ENCODE results near the gene CSF1. TPM values are rescaled to one million over a fixed set of nuclear protein-coding genes. Genes with fewer than 3 reads are reported as not detected.

CSF1 gene
- polyA plus RNA-seq, 1 of the 3 experiments (the other 2 are of a cell fraction): 31.9 TPM

- peak; percentile 23; the same call in 1 of the 2 replicates for TF ChIP-seq CTCF (IDR thresholded peaks at IDR 0.05)
These were observed 49.5 kb downstream of the CSF1 start (continued) for GRCh38 chr1:109959974-109960744.

- Histone ChIP-seq H3K36me3 (replicated peaks in 1 of 2; ENCODE audit: control insufficient read depth in 1 of 2, insufficient read depth in 2 of 2, low read length in 1 of 2) (no peaks in the 10 kb centered on the region), H3K4me1 (ENCODE audit: control insufficient read depth in 1 of 2, insufficient read depth in 2 of 2, low read depth in 1 of 2, low read length in 1 of 2) (peaks cover 3 to 16% of the 10 kb centered on the region in 2 experiments; a peak in 2 of 4 replicates), H2AFZ (ENCODE audit: low read depth) (peak overlapping the region; percentile 20; the same call in 1 of the 2 replicates), H3K4me3 (ENCODE audit: low read depth in 2 of 2, low read length in 1 of 2) (no peak overlapping the region), H3K9me2 (no peaks in the 10 kb centered on the region), H3K79me2 (ENCODE audit: insufficient read depth) (no peaks in the 10 kb centered on the region), H3K4me2 (no peak overlapping the region), H3K9ac (no peak overlapping the region), H3F3A (replicated peaks; ENCODE audit: insufficient read depth) (no peaks in the 10 kb centered on the region), H3K27ac (ENCODE audit: low read depth in 2 of 2, low read length in 1 of 2) (peak overlapping the region in 1 of 2 experiments; percentile 66; a peak in 2 of 4 replicates), H3K9me3 (no peaks in the 10 kb centered on the region), H3K27me3 (ENCODE audit: insufficient read depth) (no peaks in the 10 kb centered on the region), H4K20me1 (ENCODE audit: insufficient read depth) (no peaks in the 10 kb centered on the region)
- ChIA-PET CTCF (interaction anchor here (1.5 to 5.4 kb wide), 2 partner anchors 22 to 51 kb away, joined by 3 to 33 read pairs; partner anchors contain the start of gene AHCYL1), POLR2A (no interaction called here)
- TF ChIP-seq REST (IDR thresholded peaks at IDR 0.05; ENCODE audit: low read depth, low read length) (no peak), NRF1 (IDR thresholded peaks at IDR 0.05; ENCODE audit: low read depth, low read length) (no peak), USF1 (IDR thresholded peaks at IDR 0.05; ENCODE audit: borderline replicate concordance, low read depth) (no peak), GABPA (IDR thresholded peaks at IDR 0.05; ENCODE audit: low read depth) (no peak), TEAD4 (IDR thresholded peaks at IDR 0.05; ENCODE audit: borderline replicate concordance, insufficient read depth) (no peak)
- 39% methylated on average over 1 of the region's 1 CpG for WGBS (ENCODE audit: low lambda C conversion rate)
- DNase-seq: no peak
These were observed 50.1 kb downstream of the CSF1 start for GRCh38 chr1:109960745-109961094.

- WGBS (ENCODE audit: low lambda C conversion rate): 96% methylated on average over 1 of the region's 1 CpG
- CTCF ChIA-PET: no interaction called here
- TF ChIP-seq TEAD4 (IDR thresholded peaks at IDR 0.05; ENCODE audit: borderline replicate concordance, insufficient read depth): no peak
- no peak for TF ChIP-seq CTCF (IDR thresholded peaks at IDR 0.05)
- no peak for TF ChIP-seq USF1 (IDR thresholded peaks at IDR 0.05; ENCODE audit: borderline replicate concordance, low read depth)
- TF ChIP-seq GATA2 (CRISPR knock-in tag; IDR thresholded peaks at IDR 0.05): no peak
- no peak for TF ChIP-seq CHD2 (IDR thresholded peaks at IDR 0.05; ENCODE audit: low read length, partially characterized antibody)
- TF ChIP-seq NFIC (IDR thresholded peaks at IDR 0.05; ENCODE audit: borderline replicate concordance): no peak
- TF ChIP-seq FOSL2 (IDR thresholded peaks at IDR 0.05; ENCODE audit: borderline replicate concordance, low read depth): no peak
- TF ChIP-seq MXI1 (IDR thresholded peaks at IDR 0.05; ENCODE audit: low read depth, low read length): no peak
- no peak for TF ChIP-seq FOXM1 (IDR thresholded peaks at IDR 0.05; ENCODE audit: low read depth)
- no peak for TF ChIP-seq SIN3A (IDR thresholded peaks at IDR 0.05; ENCODE audit: borderline replicate concordance, low read depth, low read length)
These were observed 53.2 kb downstream of the CSF1 start for GRCh38 chr1:109963864-109964263.

More at GRCh38 chr1:109963864-109964263, 53.2 kb downstream of the CSF1 start:
- POLR2A ChIA-PET: no interaction called here
- no peak for DNase-seq
- no peak overlapping the region for H3K4me2 ChIP-seq
- H3K4me1 ChIP-seq (ENCODE audit: control insufficient read depth in 1 of 2, insufficient read depth in 2 of 2, low read depth in 1 of 2, low read length in 1 of 2): peaks cover 0 to 16% of the 10 kb centered on the region in 2 experiments; a peak in 2 of 4 replicates
- peaks cover under 1% of the 10 kb centered on the region for H3F3A ChIP-seq (replicated peaks; ENCODE audit: insufficient read depth)
- H3K9me3 ChIP-seq: no peaks in the 10 kb centered on the region
- H3K4me3 ChIP-seq (ENCODE audit: low read depth in 2 of 2, low read length in 1 of 2): no peak overlapping the region
- H3K27me3 ChIP-seq (ENCODE audit: insufficient read depth): no peaks in the 10 kb centered on the region
- no peaks in the 10 kb centered on the region for H3K79me2 ChIP-seq (ENCODE audit: insufficient read depth)
- no peak overlapping the region for H3K27ac ChIP-seq (ENCODE audit: low read depth in 2 of 2, low read length in 1 of 2)
- no peak overlapping the region for H3K9ac ChIP-seq
- no peaks in the 10 kb centered on the region for H4K20me1 ChIP-seq (ENCODE audit: insufficient read depth)
- H2AFZ ChIP-seq (ENCODE audit: low read depth): no peak overlapping the region; the same call in 1 of the 2 replicates
- H3K9me2 ChIP-seq: no peaks in the 10 kb centered on the region
- H3K36me3 ChIP-seq (replicated peaks in 1 of 2; ENCODE audit: control insufficient read depth in 1 of 2, insufficient read depth in 2 of 2, low read length in 1 of 2): no peaks in the 10 kb centered on the region

Measured in SK-N-SH (cell line).